Measurements from ENCODE around the gene ISG20. TPM values are rescaled to one million over a fixed set of nuclear protein-coding genes. Genes with fewer than 3 reads are reported as not detected.

ISG20 gene
- total and polyA plus RNA-seq, 12 donors, result 2.0 to 23.0 (median 4.5) TPM

GRCh38 chr15:88644741-88645140 is 5.9 kb downstream of the ISG20 start:
- DNase-seq, result no peak
- Histone ChIP-seq H3K36me3 (peaks cover 0 to 26% (median 0%) of the 10 kb centered on the region in 9 donors), H3K9me3 (no peaks in the 10 kb centered on the region), H3K4me3 (no peak overlapping the region), H3K27ac (no peak overlapping the region), H3K4me1 (peaks cover 0 to 54% (median 27%) of the 10 kb centered on the region in 9 donors), H3K27me3 (no peaks in the 10 kb centered on the region)
- 89 to 91% methylated on average over 9 of the region's 9 CpGs for WGBS, 2 donors
- TF ChIP-seq, protein P1, sequence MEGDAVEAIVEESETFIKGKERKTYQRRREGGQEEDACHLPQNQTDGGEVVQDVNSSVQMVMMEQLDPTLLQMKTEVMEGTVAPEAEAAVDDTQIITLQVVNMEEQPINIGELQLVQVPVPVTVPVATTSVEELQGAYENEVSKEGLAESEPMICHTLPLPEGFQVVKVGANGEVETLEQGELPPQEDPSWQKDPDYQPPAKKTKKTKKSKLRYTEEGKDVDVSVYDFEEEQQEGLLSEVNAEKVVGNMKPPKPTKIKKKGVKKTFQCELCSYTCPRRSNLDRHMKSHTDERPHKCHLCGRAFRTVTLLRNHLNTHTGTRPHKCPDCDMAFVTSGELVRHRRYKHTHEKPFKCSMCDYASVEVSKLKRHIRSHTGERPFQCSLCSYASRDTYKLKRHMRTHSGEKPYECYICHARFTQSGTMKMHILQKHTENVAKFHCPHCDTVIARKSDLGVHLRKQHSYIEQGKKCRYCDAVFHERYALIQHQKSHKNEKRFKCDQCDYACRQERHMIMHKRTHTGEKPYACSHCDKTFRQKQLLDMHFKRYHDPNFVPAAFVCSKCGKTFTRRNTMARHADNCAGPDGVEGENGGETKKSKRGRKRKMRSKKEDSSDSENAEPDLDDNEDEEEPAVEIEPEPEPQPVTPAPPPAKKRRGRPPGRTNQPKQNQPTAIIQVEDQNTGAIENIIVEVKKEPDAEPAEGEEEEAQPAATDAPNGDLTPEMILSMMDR (IDR thresholded peaks at IDR 0.05), result no peak
- ATAC-seq, result no peak
- intact Hi-C loops (cut with DNase I), result no loop called here

DNA sequence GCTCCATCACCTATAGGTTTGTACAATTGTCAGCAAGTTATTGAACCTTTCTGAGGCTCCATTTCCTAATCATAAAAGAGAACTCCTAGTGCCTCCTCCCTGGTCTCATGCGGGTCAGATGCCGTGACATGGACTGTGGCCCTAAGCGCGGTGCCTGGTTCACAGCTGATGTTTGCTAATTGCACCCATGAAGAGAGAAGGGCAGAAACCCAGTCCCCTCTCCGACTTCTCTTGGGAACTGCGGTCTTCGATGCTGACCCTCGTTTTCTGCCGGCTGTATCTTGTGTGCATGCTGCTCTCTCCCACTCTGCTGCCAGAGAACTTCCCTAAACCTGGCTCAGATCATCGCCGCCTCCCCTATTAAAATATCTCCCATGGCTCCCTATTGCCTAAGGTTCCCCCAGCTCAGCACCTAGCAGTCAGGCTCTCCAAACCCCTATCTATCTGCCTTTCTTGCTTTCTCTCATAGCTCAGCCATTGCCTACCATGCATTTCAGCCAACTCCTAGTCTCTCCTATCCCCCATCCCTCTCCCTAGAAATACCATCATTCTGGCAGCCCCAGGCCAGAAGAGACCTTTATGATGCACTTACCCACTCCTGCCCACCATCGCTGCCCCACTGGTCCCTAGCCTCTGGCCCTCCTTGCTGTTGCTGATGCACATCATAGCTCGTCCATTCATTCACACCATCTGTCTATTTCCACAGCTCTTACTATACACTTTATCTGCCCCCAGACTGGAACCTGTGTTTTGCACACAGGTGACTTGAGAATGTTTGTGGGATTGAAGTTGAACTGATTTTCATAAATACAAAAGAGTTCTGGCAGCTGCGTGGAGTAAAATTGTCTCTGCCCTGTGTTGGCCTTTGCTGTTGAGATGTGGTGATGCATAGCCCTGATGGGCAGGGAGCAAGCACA is 6.6 kb downstream of the ISG20 start:
- no peaks in the 10 kb centered on the region for H3K9me3 ChIP-seq
- H3K36me3 ChIP-seq, result peaks cover 0 to 26% (median 0%) of the 10 kb centered on the region in 9 donors
- 93 to 95% methylated on average over 14 of the region's 14 CpGs for whole genome bisulfite sequencing, 2 donors
- intact Hi-C loops (cut with DNase I), result no loop called here
- H3K4me3 ChIP-seq, result no peak overlapping the region
- TF ChIP-seq, protein P1 (IDR thresholded peaks at IDR 0.05), result no peak
- ATAC-seq (no peak), DNase-seq (no peak)
- H3K4me1 ChIP-seq, result peaks cover 0 to 54% (median 25%) of the 10 kb centered on the region in 9 donors
- H3K27me3 ChIP-seq, result no peaks in the 10 kb centered on the region
- no peak overlapping the region for H3K27ac ChIP-seq

GRCh38 chr15:88646088-88646405 is 7.2 kb downstream of the ISG20 start:
- TF ChIP-seq, protein P1 (IDR thresholded peaks at IDR 0.05), result no peak
- no peak overlapping the region for H3K4me3 ChIP-seq
- H3K27me3 ChIP-seq, result no peaks in the 10 kb centered on the region
- peaks cover 0 to 54% (median 23%) of the 10 kb centered on the region in 9 donors for H3K4me1 ChIP-seq
- H3K9me3 ChIP-seq, result no peaks in the 10 kb centered on the region
- DNase-seq, result no peak
- no peak for ATAC-seq
- H3K36me3 ChIP-seq, result peaks cover 0 to 26% (median 0%) of the 10 kb centered on the region in 9 donors
- 87 to 91% methylated on average over 1 of the region's 1 CpG for WGBS, 2 donors
- intact Hi-C loops (cut with DNase I), result no loop called here
- no peak overlapping the region for H3K27ac ChIP-seq

DNA sequence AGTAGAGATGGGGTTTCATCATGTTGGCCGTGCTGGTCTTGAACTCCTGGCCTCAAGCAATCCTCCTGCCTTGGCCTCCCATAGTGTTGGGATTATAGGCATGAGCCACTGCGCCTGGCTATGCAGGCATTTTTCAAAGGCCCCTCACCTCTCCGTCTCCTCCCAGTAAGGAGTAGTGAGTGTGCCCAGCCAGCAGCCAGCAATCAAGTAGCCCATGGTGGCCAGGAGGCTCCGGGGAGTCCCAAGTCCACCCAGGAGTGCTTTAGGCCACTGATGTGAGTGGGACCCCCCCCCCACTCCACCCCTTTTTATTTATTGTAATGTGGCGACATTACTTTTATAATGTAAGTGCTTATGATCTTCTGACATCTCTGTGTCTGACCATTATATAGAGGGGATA is 8.1 kb downstream of the ISG20 start:
- Histone ChIP-seq H3K4me1 (peaks cover 0 to 48% (median 23%) of the 10 kb centered on the region in 9 donors), H3K9me3 (no peaks in the 10 kb centered on the region), H3K36me3 (peaks cover 0 to 26% (median 0%) of the 10 kb centered on the region in 9 donors), H3K4me3 (no peak overlapping the region), H3K27ac (no peak overlapping the region), H3K27me3 (no peaks in the 10 kb centered on the region)
- WGBS, 2 donors, result 88 to 97% methylated on average over 5 of the region's 5 CpGs
- intact Hi-C loops (cut with DNase I), result no loop called here
- TF ChIP-seq, protein P1 (IDR thresholded peaks at IDR 0.05), result no peak
- DNase-seq (no peak), ATAC-seq (no peak)
